HepG2 (cell line): ENCODE results near the gene GLG1. TPM values are rescaled to one million over a fixed set of nuclear protein-coding genes. Genes with fewer than 3 reads are reported as not detected.

Experiments used
- ATAC-seq: fragments of 200-7000 bp; cut with Tn5 transposase; 3 replicates; pipeline ENCODE4 v1.9.1; 2020; ENCODE audit warnings: mild to moderate bottlenecking, moderate library complexity
- BruUV-seq: library from RNA; stranded (reverse); fragments of 400-500 nt; replicated peaks from 2 replicates; lab custom pipeline; 2021; lab: Mats Ljungman, UMichigan
- CTCF ChIA-PET: fragments of 300-600 bp; formaldehyde crosslinking; extraction: SDS; loops from one replicate; lab custom pipeline; 2021; ENCODE audit warnings: low total read pairs, inconsistent platforms, low intra/inter-chr PET ratio; lab: Yijun Ruan, JAX
- POLR2A ChIA-PET: fragments of 350-600 bp; sonication (Branson Sonifier 250); formaldehyde crosslinking; loops from one replicate; lab custom pipeline; 2020; ENCODE audit warnings: antibody characterized with exemption, inconsistent platforms; lab: Yijun Ruan, JAX
- DNase-seq: peaks from one replicate; pipeline ENCODE4 v3.0.0-alpha.2; 2015; ENCODE audit warnings: low spot score
- FAIRE-seq: peaks from 3 replicates; lab custom pipeline; 2011; peaks lifted over from hg19 to GRCh38; lab: Jason Lieb, UNC
- H2AFZ ChIP-seq: one replicate; pipeline ENCODE4 v1.6.1; 2011; ENCODE audit warnings: low read length, inconsistent platforms
- H3K27ac ChIP-seq: fragments of 300-600 bp; 3 replicates; pipeline ENCODE4 v1.8.0; 2011; ENCODE audit warnings: mixed run types, mild to moderate bottlenecking, mixed read lengths, low read length, inconsistent platforms; ENCODE audit not compliant: insufficient read depth; ENCODE audit errors: extremely low read length
- H3K27me3 ChIP-seq, 2 experiments: fragments of 200-600 bp in 1 of 2; 2 replicates in 1 of 2; 3 replicates in 1 of 2; pipeline versions ENCODE4 v1.6.0 to v1.8.0; 2011; ENCODE audit warnings: low read length in 2 of 2, mild to moderate bottlenecking in 2 of 2, moderate library complexity in 2 of 2, inconsistent platforms in 1 of 2; ENCODE audit not compliant: insufficient read depth in 2 of 2, control insufficient read depth in 1 of 2
- H3K36me3 ChIP-seq, 2 experiments: fragments of 200-600 bp in 1 of 2; replicated peaks in 1 of 2; 2 replicates in 1 of 2; 3 replicates in 1 of 2; pipeline versions ENCODE4 v1.5.1 to v1.8.0; 2011; ENCODE audit warnings: low read length in 2 of 2, inconsistent platforms in 1 of 2; ENCODE audit not compliant: insufficient read depth in 2 of 2, control insufficient read depth in 1 of 2
- H3K4me1 ChIP-seq: 2 replicates; pipeline ENCODE4 v1.5.1; 2012; ENCODE audit warnings: low read length, inconsistent platforms; ENCODE audit not compliant: insufficient read depth
- H3K4me2 ChIP-seq: 2 replicates; pipeline ENCODE4 v1.6.0; 2011; ENCODE audit warnings: low read depth, low read length, inconsistent platforms
- H3K4me3 ChIP-seq, 3 experiments: fragments of 200-600 bp in 1 of 3; sonication (generic), shearing (Covaris generic) in 1 of 3; replicated peaks in 1 of 3; 2 replicates each; pipeline ENCODE4 v1.5.1; 2011 to 2016; ENCODE audit warnings: low read length in 3 of 3, inconsistent platforms in 2 of 3, low read depth in 2 of 3, mild to moderate bottlenecking in 2 of 3, control low read depth in 1 of 3, mixed read lengths in 1 of 3; ENCODE audit not compliant: insufficient read depth in 1 of 3
- H3K79me2 ChIP-seq: one replicate; pipeline ENCODE4 v1.6.1; 2011; ENCODE audit warnings: low read length, inconsistent platforms; ENCODE audit not compliant: insufficient read depth
- H3K9ac ChIP-seq: 2 replicates; pipeline ENCODE4 v1.6.0; 2011; ENCODE audit warnings: mild to moderate bottlenecking, low read depth, low read length, inconsistent platforms; ENCODE audit not compliant: insufficient read depth
- H3K9me3 ChIP-seq: 2 replicates; pipeline ENCODE4 v1.5.1; 2012; ENCODE audit warnings: mild to moderate bottlenecking, low read length
- H4K20me1 ChIP-seq: 2 replicates; pipeline ENCODE4 v1.6.0; 2011; ENCODE audit warnings: inconsistent platforms, mild to moderate bottlenecking, low read length, moderate library complexity; ENCODE audit not compliant: insufficient read depth
- CREB1 ChIP-seq, 2 experiments: fragments of 450-650 bp in 1 of 2; IDR thresholded peaks; 2 replicates each; pipeline ENCODE4 v1.6.1; 2016 to 2017; ENCODE audit warnings: control low read depth in 1 of 2, mild to moderate bottlenecking in 1 of 2, missing compliant biosample characterization in 1 of 2, missing genetic modification characterization in 1 of 2
- FOXJ3 ChIP-seq: sonication (generic); formaldehyde crosslinking; IDR thresholded peaks from 2 replicates; pipeline ENCODE4 v1.4.0; 2020; ENCODE audit warnings: missing genetic modification reagents, mild to moderate bottlenecking, borderline replicate concordance
- FOXK2 ChIP-seq: fragments of 450-650 bp; IDR thresholded peaks from 2 replicates; pipeline ENCODE4 v1.6.1; 2016
- WGBS: methylation state at CpG from one replicate; pipeline ENCODE4 v1.1.6; 2017; ENCODE audit warnings: low lambda C conversion rate; 5-methylcytosine and 5-hydroxymethylcytosine counted together
- in situ Hi-C: cut with HindIII; loops from 2 replicates; pipeline ENCODE4 v1.10.0; 2017; ENCODE audit warnings: low pct_unique_long_range_greater_than_20kb; ENCODE audit not compliant: extremely low pct_ligation_motif_present
- intact Hi-C: fragments of 100-400 bp; cut with micrococcal nuclease; formaldehyde crosslinking; loops from one replicate; pipeline ENCODE4 v1.10.0; 2022; ENCODE audit not compliant: unreplicated experiment
- polyA plus RNA-seq, 8 experiments: library from polyadenylated mRNA; depleted of rRNA in 3 of 8; stranded (reverse) in 7 of 8; unstranded in 1 of 8; fragments of >200 nt; fragmentation: Illumina TruSeq in 4 of 8; extraction: Trizol in 4 of 8; gene quantifications; 2 replicates each; pipeline versions ENCODE4 v1.2.1 to v1.2.3, GENCODE V29; 2011 to 2016; ENCODE audit warnings: low read depth in 4 of 8, missing spikeins in 1 of 8, mixed read lengths in 1 of 8; ENCODE audit not compliant: insufficient read depth in 1 of 8
- total RNA-seq, 5 experiments: library from RNA; depleted of rRNA; stranded (reverse); fragments of >200 nt; fragmentation: Illumina TruSeq; extraction: Trizol; gene quantifications; 2 replicates each; pipeline ENCODE4 v1.2.3, GENCODE V29; 2016; ENCODE audit warnings: low read depth in 1 of 5
- TF ChIP-seq, protein P1 (sequence below): IDR thresholded peaks from 2 replicates; pipeline ENCODE4 v1.4.0; 2020; ENCODE audit warnings: mild to moderate bottlenecking, missing genetic modification reagents
- TF ChIP-seq, protein P2 (sequence below): sonication (generic); formaldehyde crosslinking; IDR thresholded peaks from 2 replicates; pipeline ENCODE4 v1.4.0; 2020; ENCODE audit warnings: mild to moderate bottlenecking, missing genetic modification reagents, borderline replicate concordance
- TF ChIP-seq, protein P3 (sequence below): sonication (generic); formaldehyde crosslinking; IDR thresholded peaks from 2 replicates; pipeline ENCODE4 v1.5.0; 2020; ENCODE audit warnings: missing genetic modification reagents
- TF ChIP-seq, protein P4 (sequence below), 2 experiments: sonication (generic) in 1 of 2; formaldehyde crosslinking in 1 of 2; IDR thresholded peaks; 2 replicates each; pipeline versions ENCODE4 v1.4.0 to v1.6.1; 2016 to 2020; ENCODE audit warnings: borderline replicate concordance in 1 of 2, low read depth in 1 of 2, mild to moderate bottlenecking in 1 of 2, missing genetic modification reagents in 1 of 2

The GLG1 gene
- total and polyA plus RNA-seq, 2 of the 13 experiments (the other 11 are each of a cell fraction or from before 2014, with no cell fraction given), result 87.7 to 141 TPM

DNA sequence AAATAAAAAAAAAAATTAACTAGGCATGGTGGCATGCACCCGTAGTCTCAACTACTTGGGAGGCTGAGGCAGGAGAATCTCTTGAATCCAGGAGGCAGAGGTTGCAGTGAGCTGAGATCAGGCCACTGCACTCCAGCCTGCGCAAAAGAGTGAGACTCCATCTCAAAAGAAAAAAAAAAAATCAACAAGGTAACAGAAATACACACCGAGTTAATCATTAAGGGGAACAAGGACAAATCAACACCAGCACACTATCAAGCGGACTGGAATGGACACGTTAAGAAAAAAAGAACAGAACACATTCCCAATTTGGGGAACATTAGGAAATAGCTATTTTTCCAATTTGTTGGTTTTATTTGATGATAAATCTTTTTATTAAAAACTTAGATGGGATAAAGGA, 28.4 kb upstream of the GLG1 start:
- no TSS peak for BruUV-seq
- in situ Hi-C loops (no loop called here), intact Hi-C loops (no loop called here)
- Histone ChIP-seq H3K79me2 (peaks cover 1% of the 10 kb centered on the region), H4K20me1 (no peaks in the 10 kb centered on the region), H3K4me1 (peaks cover 51% of the 10 kb centered on the region), H3K4me2 (peak overlapping the region; percentile 53), H2AFZ (no peak overlapping the region), H3K9me3 (no peaks in the 10 kb centered on the region), H3K4me3 (no peak overlapping the region), H3K27ac (peak overlapping the region; percentile 39), H3K27me3 (no peaks in the 10 kb centered on the region), H3K36me3 (peaks cover 24 to 80% of the 10 kb centered on the region in 2 experiments), H3K9ac (no peak overlapping the region; the same call in 1 of the 2 replicates)
- ChIA-PET POLR2A (interaction anchor here (0.7 to 2.6 kb wide), 2 partner anchors 29 to 367 kb away, joined by 3 to 10 read pairs; partner anchors contain the start of gene GLG1), CTCF (no interaction called here)
- peak; percentile 76 for DNase-seq
- FAIRE-seq, result peak; percentile 8
- peak; percentile 90 for ATAC-seq
- 26% methylated on average over 5 of the region's 5 CpGs for WGBS
- peak; percentile 95 for TF ChIP-seq FOXK2
- TF ChIP-seq, protein P1, sequence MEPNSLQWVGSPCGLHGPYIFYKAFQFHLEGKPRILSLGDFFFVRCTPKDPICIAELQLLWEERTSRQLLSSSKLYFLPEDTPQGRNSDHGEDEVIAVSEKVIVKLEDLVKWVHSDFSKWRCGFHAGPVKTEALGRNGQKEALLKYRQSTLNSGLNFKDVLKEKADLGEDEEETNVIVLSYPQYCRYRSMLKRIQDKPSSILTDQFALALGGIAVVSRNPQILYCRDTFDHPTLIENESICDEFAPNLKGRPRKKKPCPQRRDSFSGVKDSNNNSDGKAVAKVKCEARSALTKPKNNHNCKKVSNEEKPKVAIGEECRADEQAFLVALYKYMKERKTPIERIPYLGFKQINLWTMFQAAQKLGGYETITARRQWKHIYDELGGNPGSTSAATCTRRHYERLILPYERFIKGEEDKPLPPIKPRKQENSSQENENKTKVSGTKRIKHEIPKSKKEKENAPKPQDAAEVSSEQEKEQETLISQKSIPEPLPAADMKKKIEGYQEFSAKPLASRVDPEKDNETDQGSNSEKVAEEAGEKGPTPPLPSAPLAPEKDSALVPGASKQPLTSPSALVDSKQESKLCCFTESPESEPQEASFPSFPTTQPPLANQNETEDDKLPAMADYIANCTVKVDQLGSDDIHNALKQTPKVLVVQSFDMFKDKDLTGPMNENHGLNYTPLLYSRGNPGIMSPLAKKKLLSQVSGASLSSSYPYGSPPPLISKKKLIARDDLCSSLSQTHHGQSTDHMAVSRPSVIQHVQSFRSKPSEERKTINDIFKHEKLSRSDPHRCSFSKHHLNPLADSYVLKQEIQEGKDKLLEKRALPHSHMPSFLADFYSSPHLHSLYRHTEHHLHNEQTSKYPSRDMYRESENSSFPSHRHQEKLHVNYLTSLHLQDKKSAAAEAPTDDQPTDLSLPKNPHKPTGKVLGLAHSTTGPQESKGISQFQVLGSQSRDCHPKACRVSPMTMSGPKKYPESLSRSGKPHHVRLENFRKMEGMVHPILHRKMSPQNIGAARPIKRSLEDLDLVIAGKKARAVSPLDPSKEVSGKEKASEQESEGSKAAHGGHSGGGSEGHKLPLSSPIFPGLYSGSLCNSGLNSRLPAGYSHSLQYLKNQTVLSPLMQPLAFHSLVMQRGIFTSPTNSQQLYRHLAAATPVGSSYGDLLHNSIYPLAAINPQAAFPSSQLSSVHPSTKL (CRISPR knock-in tag), result peak; percentile 51; the same call in 1 of the 2 replicates
- TF ChIP-seq FOXJ3 (CRISPR knock-in tag), result peak; percentile 81; the same call in 1 of the 2 replicates
- TF ChIP-seq, protein P2, sequence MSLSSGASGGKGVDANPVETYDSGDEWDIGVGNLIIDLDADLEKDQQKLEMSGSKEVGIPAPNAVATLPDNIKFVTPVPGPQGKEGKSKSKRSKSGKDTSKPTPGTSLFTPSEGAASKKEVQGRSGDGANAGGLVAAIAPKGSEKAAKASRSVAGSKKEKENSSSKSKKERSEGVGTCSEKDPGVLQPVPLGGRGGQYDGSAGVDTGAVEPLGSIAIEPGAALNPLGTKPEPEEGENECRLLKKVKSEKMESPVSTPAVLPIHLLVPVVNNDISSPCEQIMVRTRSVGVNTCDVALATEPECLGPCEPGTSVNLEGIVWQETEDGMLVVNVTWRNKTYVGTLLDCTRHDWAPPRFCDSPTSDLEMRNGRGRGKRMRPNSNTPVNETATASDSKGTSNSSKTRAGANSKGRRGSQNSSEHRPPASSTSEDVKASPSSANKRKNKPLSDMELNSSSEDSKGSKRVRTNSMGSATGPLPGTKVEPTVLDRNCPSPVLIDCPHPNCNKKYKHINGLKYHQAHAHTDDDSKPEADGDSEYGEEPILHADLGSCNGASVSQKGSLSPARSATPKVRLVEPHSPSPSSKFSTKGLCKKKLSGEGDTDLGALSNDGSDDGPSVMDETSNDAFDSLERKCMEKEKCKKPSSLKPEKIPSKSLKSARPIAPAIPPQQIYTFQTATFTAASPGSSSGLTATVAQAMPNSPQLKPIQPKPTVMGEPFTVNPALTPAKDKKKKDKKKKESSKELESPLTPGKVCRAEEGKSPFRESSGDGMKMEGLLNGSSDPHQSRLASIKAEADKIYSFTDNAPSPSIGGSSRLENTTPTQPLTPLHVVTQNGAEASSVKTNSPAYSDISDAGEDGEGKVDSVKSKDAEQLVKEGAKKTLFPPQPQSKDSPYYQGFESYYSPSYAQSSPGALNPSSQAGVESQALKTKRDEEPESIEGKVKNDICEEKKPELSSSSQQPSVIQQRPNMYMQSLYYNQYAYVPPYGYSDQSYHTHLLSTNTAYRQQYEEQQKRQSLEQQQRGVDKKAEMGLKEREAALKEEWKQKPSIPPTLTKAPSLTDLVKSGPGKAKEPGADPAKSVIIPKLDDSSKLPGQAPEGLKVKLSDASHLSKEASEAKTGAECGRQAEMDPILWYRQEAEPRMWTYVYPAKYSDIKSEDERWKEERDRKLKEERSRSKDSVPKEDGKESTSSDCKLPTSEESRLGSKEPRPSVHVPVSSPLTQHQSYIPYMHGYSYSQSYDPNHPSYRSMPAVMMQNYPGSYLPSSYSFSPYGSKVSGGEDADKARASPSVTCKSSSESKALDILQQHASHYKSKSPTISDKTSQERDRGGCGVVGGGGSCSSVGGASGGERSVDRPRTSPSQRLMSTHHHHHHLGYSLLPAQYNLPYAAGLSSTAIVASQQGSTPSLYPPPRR (CRISPR knock-in tag), result 0 out of 2 replicates have a peak, but pooled peaks have one; percentile 20
- TF ChIP-seq, protein P3, sequence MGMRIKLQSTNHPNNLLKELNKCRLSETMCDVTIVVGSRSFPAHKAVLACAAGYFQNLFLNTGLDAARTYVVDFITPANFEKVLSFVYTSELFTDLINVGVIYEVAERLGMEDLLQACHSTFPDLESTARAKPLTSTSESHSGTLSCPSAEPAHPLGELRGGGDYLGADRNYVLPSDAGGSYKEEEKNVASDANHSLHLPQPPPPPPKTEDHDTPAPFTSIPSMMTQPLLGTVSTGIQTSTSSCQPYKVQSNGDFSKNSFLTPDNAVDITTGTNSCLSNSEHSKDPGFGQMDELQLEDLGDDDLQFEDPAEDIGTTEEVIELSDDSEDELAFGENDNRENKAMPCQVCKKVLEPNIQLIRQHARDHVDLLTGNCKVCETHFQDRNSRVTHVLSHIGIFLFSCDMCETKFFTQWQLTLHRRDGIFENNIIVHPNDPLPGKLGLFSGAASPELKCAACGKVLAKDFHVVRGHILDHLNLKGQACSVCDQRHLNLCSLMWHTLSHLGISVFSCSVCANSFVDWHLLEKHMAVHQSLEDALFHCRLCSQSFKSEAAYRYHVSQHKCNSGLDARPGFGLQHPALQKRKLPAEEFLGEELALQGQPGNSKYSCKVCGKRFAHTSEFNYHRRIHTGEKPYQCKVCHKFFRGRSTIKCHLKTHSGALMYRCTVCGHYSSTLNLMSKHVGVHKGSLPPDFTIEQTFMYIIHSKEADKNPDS, result no peak
- no peak for TF ChIP-seq CREB1 (IDR thresholded peaks at IDR 0.05)
- peak; percentile 33; the same call in 1 of the 2 replicates for TF ChIP-seq CREB1 (CRISPR knock-in tag; IDR thresholded peaks at IDR 0.05)
- TF ChIP-seq, protein P4, sequence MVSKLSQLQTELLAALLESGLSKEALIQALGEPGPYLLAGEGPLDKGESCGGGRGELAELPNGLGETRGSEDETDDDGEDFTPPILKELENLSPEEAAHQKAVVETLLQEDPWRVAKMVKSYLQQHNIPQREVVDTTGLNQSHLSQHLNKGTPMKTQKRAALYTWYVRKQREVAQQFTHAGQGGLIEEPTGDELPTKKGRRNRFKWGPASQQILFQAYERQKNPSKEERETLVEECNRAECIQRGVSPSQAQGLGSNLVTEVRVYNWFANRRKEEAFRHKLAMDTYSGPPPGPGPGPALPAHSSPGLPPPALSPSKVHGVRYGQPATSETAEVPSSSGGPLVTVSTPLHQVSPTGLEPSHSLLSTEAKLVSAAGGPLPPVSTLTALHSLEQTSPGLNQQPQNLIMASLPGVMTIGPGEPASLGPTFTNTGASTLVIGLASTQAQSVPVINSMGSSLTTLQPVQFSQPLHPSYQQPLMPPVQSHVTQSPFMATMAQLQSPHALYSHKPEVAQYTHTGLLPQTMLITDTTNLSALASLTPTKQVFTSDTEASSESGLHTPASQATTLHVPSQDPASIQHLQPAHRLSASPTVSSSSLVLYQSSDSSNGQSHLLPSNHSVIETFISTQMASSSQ (IDR thresholded peaks at IDR 0.05; ENCODE audit: low read depth), result peak; percentile 98
- TF ChIP-seq, protein P4 (CRISPR knock-in tag; IDR thresholded peaks at IDR 0.05; ENCODE audit: borderline replicate concordance), result peak; percentile 97
